Vagina (tissue), 2 donors: ENCODE measurements around the gene NUDT2.

Experiments used
- POLR2AphosphoS5 ChIP-seq, 2 donors: sonication (generic); formaldehyde crosslinking; IDR thresholded peaks; one replicate each; pipeline ENCODE4 v1.9.0; 2017; ENCODE audit warnings: antibody characterized with exemption in 2 of 2, mild to moderate bottlenecking in 2 of 2, low read depth in 1 of 2; ENCODE audit not compliant: insufficient read depth in 1 of 2
- TF ChIP-seq, protein P1 (sequence below), 3 experiments: fragments of 450-650 bp in 2 of 3; fragments of 200-600 bp in 1 of 3; sonication (generic) in 1 of 3; IDR thresholded peaks; one replicate each; pipeline ENCODE4 v1.5.1; 2017 to 2019; ENCODE audit warnings: antibody characterized with exemption in 3 of 3, mild to moderate bottlenecking in 2 of 3, moderate library complexity in 2 of 3

DNA sequence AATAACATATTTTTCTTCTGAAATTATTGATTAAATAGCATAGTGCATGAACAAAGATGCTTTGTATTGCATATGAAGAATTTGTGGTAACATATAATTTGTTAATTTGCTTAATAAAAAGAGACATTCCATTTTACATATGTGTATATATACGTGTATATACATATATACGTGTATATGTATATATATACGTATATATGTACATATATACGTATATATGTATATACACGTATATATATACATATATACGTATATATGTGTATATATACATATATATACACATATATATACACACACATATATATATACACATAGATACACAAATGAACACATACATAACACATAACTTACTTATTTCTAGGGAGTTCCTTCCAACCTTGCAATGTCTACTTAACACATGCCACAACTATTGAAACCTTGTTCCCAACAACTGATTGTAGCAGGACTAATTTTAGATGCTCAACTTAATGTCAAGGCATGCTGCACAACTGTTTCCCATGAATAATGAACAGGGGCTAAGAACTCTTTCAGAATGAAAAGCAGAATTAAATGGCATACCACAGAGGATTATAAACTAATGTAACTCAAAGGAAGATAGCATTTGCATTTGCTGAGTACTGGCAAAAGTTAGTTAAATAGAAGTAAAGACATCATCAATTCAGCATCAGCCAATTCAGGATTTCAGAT is 17.7 kb upstream of the NUDT2 start:
- TF ChIP-seq POLR2AphosphoS5 (IDR thresholded peaks at IDR 0.05; ENCODE audit: insufficient read depth in 1 of 2, low read depth in 1 of 2), result no peak
- TF ChIP-seq, protein P1, sequence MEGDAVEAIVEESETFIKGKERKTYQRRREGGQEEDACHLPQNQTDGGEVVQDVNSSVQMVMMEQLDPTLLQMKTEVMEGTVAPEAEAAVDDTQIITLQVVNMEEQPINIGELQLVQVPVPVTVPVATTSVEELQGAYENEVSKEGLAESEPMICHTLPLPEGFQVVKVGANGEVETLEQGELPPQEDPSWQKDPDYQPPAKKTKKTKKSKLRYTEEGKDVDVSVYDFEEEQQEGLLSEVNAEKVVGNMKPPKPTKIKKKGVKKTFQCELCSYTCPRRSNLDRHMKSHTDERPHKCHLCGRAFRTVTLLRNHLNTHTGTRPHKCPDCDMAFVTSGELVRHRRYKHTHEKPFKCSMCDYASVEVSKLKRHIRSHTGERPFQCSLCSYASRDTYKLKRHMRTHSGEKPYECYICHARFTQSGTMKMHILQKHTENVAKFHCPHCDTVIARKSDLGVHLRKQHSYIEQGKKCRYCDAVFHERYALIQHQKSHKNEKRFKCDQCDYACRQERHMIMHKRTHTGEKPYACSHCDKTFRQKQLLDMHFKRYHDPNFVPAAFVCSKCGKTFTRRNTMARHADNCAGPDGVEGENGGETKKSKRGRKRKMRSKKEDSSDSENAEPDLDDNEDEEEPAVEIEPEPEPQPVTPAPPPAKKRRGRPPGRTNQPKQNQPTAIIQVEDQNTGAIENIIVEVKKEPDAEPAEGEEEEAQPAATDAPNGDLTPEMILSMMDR (IDR thresholded peaks at IDR 0.05), result no peak
